Measurements from ENCODE around the gene BRD8. TPM values are rescaled to one million over a fixed set of nuclear protein-coding genes. Genes with fewer than 3 reads are reported as not detected.
"Not testable (repeated sequence)": the region's sequence is repeated elsewhere in the genome, so short reads cannot be mapped to it uniquely, and the experiment has no call there.

BRD8 gene
- total RNA-seq (10 to 100 TPM; 47.0 to 72.7 TPM), polyA plus RNA-seq (ENCODE audit: insufficient read length in 2 of 2) (100 to 1,000 TPM in 1 of 2 donors, 10 to 100 TPM in 1; 86.7 to 111 TPM)
- long read RNA-seq, donor 1, transcript BRD8-226 (6 exons, 557 nt), result major isoform, 9 of 22 reads
- long read RNA-seq, donor 1, partial matches to known transcripts, result 8 of 22 reads
- long read RNA-seq, donor 1, other reads (novel, unspliced or antisense), result 0 of 22 reads
- long read RNA-seq, donor 2, partial matches to known transcripts, result 0 of 4 reads
- long read RNA-seq, donor 2, other reads (novel, unspliced or antisense), result 0 of 4 reads
- long read RNA-seq, donor 3, transcript BRD8-226 (6 exons, 557 nt), result major isoform, 11 of 18 reads
- long read RNA-seq, donor 3, partial matches to known transcripts, result 5 of 18 reads
- long read RNA-seq, donor 3, other reads (novel, unspliced or antisense), result 0 of 18 reads
- long read RNA-seq, donor 4, transcript BRD8-226 (6 exons, 557 nt), result major isoform, 11 of 60 reads
- long read RNA-seq, donor 4, partial matches to known transcripts, result 45 of 60 reads
- long read RNA-seq, donor 4, other reads (novel, unspliced or antisense), result 0 of 60 reads

GRCh38 chr5:138178516-138179276 lies at the start of gene BRD8, which contains the start of gene KIF20A:
TSS of gene BRD8 (minus strand) at chr5:138178630. CDS start at chr5:138178614, 16 bp downstream.
TSS of gene KIF20A (plus strand) at chr5:138179112. CDS start at chr5:138179681, 569 bp downstream.
- H3K36me3 ChIP-seq (ENCODE audit: control insufficient read depth, insufficient read depth, low read length), result peaks cover 30% of the 10 kb centered on the region
- peak within 1 kb of the TSS; percentile 95 for H3K4me3 ChIP-seq (ENCODE audit: low read depth, low read length)
- peak within 1 kb of the TSS; percentile 94 for H3K27ac ChIP-seq (ENCODE audit: low read depth, low read length)
- peaks cover 19% of the 10 kb centered on the region for H3K4me1 ChIP-seq (ENCODE audit: control insufficient read depth, insufficient read depth, low read length)
- 0% methylated on average over 32 of the region's 41 CpGs for WGBS (ENCODE audit: insufficient coverage)
- no peaks in the 10 kb centered on the region for H3K9me3 ChIP-seq (ENCODE audit: control insufficient read depth, insufficient read depth, low read length)
- H3K27me3 ChIP-seq (ENCODE audit: control insufficient read depth, insufficient read depth, low read length), result no peaks in the 10 kb centered on the region
- peak; percentile 93 to 99 (median 97) for DNase-seq (ENCODE audit: low read depth in 4 of 6, low spot score in 6 of 6)

- no peak for DNase-seq (ENCODE audit: low read depth in 4 of 6, low spot score in 6 of 6)
- peaks cover 3% of the 10 kb centered on the region for H3K4me1 ChIP-seq (ENCODE audit: control insufficient read depth, insufficient read depth, low read length)
- H3K27ac ChIP-seq (ENCODE audit: low read depth, low read length), result no peak overlapping the region
- H3K36me3 ChIP-seq (ENCODE audit: control insufficient read depth, insufficient read depth, low read length), result no peaks in the 10 kb centered on the region
- no peak overlapping the region for H3K4me3 ChIP-seq (ENCODE audit: low read depth, low read length)
- peaks cover 2% of the 10 kb centered on the region for H3K27me3 ChIP-seq (ENCODE audit: control insufficient read depth, insufficient read depth, low read length)
- H3K9me3 ChIP-seq (ENCODE audit: control insufficient read depth, insufficient read depth, low read length), result no peaks in the 10 kb centered on the region
Observed at GRCh38 chr5:138226910-138227309, 48.5 kb upstream of the BRD8 start.

- H3K27me3 ChIP-seq (ENCODE audit: control insufficient read depth, insufficient read depth, low read length), result no peaks in the 10 kb centered on the region
- no peak for DNase-seq (ENCODE audit: low read depth in 4 of 6, low spot score in 6 of 6)
- no peak overlapping the region for H3K27ac ChIP-seq (ENCODE audit: low read depth, low read length)
- H3K9me3 ChIP-seq (ENCODE audit: control insufficient read depth, insufficient read depth, low read length), result no peaks in the 10 kb centered on the region
- 62% methylated on average over 2 of the region's 6 CpGs for WGBS (ENCODE audit: insufficient coverage)
- peaks cover 3% of the 10 kb centered on the region for H3K4me1 ChIP-seq (ENCODE audit: control insufficient read depth, insufficient read depth, low read length)
- H3K36me3 ChIP-seq (ENCODE audit: control insufficient read depth, insufficient read depth, low read length), result no peaks in the 10 kb centered on the region
- H3K4me3 ChIP-seq (ENCODE audit: low read depth, low read length), result no peak overlapping the region
Observed at GRCh38 chr5:138224712-138225111, 46.3 kb upstream of the BRD8 start.

GRCh38 chr5:138223532-138223931 lies 45.1 kb upstream of the BRD8 start:
- no peaks in the 10 kb centered on the region for H3K36me3 ChIP-seq (ENCODE audit: control insufficient read depth, insufficient read depth, low read length)
- no peak overlapping the region for H3K4me3 ChIP-seq (ENCODE audit: low read depth, low read length)
- H3K27me3 ChIP-seq (ENCODE audit: control insufficient read depth, insufficient read depth, low read length), result no peaks in the 10 kb centered on the region
- H3K9me3 ChIP-seq (ENCODE audit: control insufficient read depth, insufficient read depth, low read length), result no peaks in the 10 kb centered on the region
- peaks cover 3% of the 10 kb centered on the region for H3K4me1 ChIP-seq (ENCODE audit: control insufficient read depth, insufficient read depth, low read length)
- H3K27ac ChIP-seq (ENCODE audit: low read depth, low read length), result no peak overlapping the region
- no peak for DNase-seq (ENCODE audit: low read depth in 4 of 6, low spot score in 6 of 6)
- 91% methylated on average over 1 of the region's 1 CpG for WGBS (ENCODE audit: insufficient coverage)

GRCh38 chr5:138216799-138217198 lies 38.4 kb upstream of the BRD8 start:
- no CpG with 5 or more reads among the region's 2 CpGs for WGBS (ENCODE audit: insufficient coverage)
- no peak overlapping the region for H3K27ac ChIP-seq (ENCODE audit: low read depth, low read length)
- H3K9me3 ChIP-seq (ENCODE audit: control insufficient read depth, insufficient read depth, low read length), result no peaks in the 10 kb centered on the region
- H3K36me3 ChIP-seq (ENCODE audit: control insufficient read depth, insufficient read depth, low read length), result peaks cover 2% of the 10 kb centered on the region
- H3K27me3 ChIP-seq (ENCODE audit: control insufficient read depth, insufficient read depth, low read length), result no peaks in the 10 kb centered on the region
- H3K4me1 ChIP-seq (ENCODE audit: control insufficient read depth, insufficient read depth, low read length), result peaks cover 12% of the 10 kb centered on the region
- DNase-seq (ENCODE audit: low read depth in 4 of 6, low spot score in 6 of 6), result no peak
- no peak overlapping the region for H3K4me3 ChIP-seq (ENCODE audit: low read depth, low read length)

GRCh38 chr5:138213161-138214029 lies 35.0 kb upstream of the BRD8 start, which contains the start of gene CDC23:
TSS of gene CDC23 (minus strand) at chr5:138213323. CDS start at chr5:138213312, 11 bp downstream.
- Histone ChIP-seq H3K4me1 (ENCODE audit: control insufficient read depth, insufficient read depth, low read length) (peaks cover 12% of the 10 kb centered on the region), H3K27ac (ENCODE audit: low read depth, low read length) (peak within 1 kb of the TSS; percentile 67), H3K27me3 (ENCODE audit: control insufficient read depth, insufficient read depth, low read length) (no peaks in the 10 kb centered on the region), H3K9me3 (ENCODE audit: control insufficient read depth, insufficient read depth, low read length) (no peaks in the 10 kb centered on the region), H3K4me3 (ENCODE audit: low read depth, low read length) (peak within 1 kb of the TSS; percentile 99), H3K36me3 (ENCODE audit: control insufficient read depth, insufficient read depth, low read length) (peaks cover 14% of the 10 kb centered on the region)
- peak; percentile 96 to 100 (median 98) for DNase-seq (ENCODE audit: low read depth in 4 of 6, low spot score in 6 of 6)
- WGBS (ENCODE audit: insufficient coverage), result 1% methylated on average over 28 of the region's 32 CpGs

- DNase-seq (ENCODE audit: low read depth in 4 of 6, low spot score in 6 of 6), result no peak
- H3K4me3 ChIP-seq (ENCODE audit: low read depth, low read length), result peak overlapping the region; percentile 99
- peaks cover 14% of the 10 kb centered on the region for H3K36me3 ChIP-seq (ENCODE audit: control insufficient read depth, insufficient read depth, low read length)
- H3K9me3 ChIP-seq (ENCODE audit: control insufficient read depth, insufficient read depth, low read length), result no peaks in the 10 kb centered on the region
- no peaks in the 10 kb centered on the region for H3K27me3 ChIP-seq (ENCODE audit: control insufficient read depth, insufficient read depth, low read length)
- H3K4me1 ChIP-seq (ENCODE audit: control insufficient read depth, insufficient read depth, low read length), result peaks cover 12% of the 10 kb centered on the region
- peak overlapping the region; percentile 67 for H3K27ac ChIP-seq (ENCODE audit: low read depth, low read length)
- 0% methylated on average over 8 of the region's 8 CpGs for WGBS (ENCODE audit: insufficient coverage)
Observed at GRCh38 chr5:138212828-138213160, 34.4 kb upstream of the BRD8 start.

- WGBS (ENCODE audit: insufficient coverage), result 100% methylated on average over 1 of the region's 3 CpGs
- Histone ChIP-seq H3K36me3 (ENCODE audit: control insufficient read depth, insufficient read depth, low read length) (peaks cover 14% of the 10 kb centered on the region), H3K27ac (ENCODE audit: low read depth, low read length) (no peak overlapping the region), H3K27me3 (ENCODE audit: control insufficient read depth, insufficient read depth, low read length) (no peaks in the 10 kb centered on the region), H3K9me3 (ENCODE audit: control insufficient read depth, insufficient read depth, low read length) (no peaks in the 10 kb centered on the region), H3K4me3 (ENCODE audit: low read depth, low read length) (no peak overlapping the region), H3K4me1 (ENCODE audit: control insufficient read depth, insufficient read depth, low read length) (peaks cover 12% of the 10 kb centered on the region)
- no peak for DNase-seq (ENCODE audit: low read depth in 4 of 6, low spot score in 6 of 6)
Observed at GRCh38 chr5:138210985-138211384, 32.6 kb upstream of the BRD8 start.

- H3K36me3 ChIP-seq (ENCODE audit: control insufficient read depth, insufficient read depth, low read length), result peaks cover 68% of the 10 kb centered on the region
Observed at GRCh38 chr5:138193859-138194258, 15.4 kb upstream of the BRD8 start.

More at GRCh38 chr5:138193859-138194258, 15.4 kb upstream of the BRD8 start:
- not testable (repeated sequence) for H3K4me1 ChIP-seq (ENCODE audit: control insufficient read depth, insufficient read depth, low read length); DNase-seq (ENCODE audit: low read depth in 4 of 6, low spot score in 6 of 6); H3K27ac ChIP-seq (ENCODE audit: low read depth, low read length); H3K4me3 ChIP-seq (ENCODE audit: low read depth, low read length); H3K9me3 ChIP-seq (ENCODE audit: control insufficient read depth, insufficient read depth, low read length); H3K27me3 ChIP-seq (ENCODE audit: control insufficient read depth, insufficient read depth, low read length)
- 100% methylated on average over 1 of the region's 8 CpGs for WGBS (ENCODE audit: insufficient coverage)
